ENCODE results near the gene WDPCP. TPM values are rescaled to one million over a fixed set of nuclear protein-coding genes. Genes with fewer than 3 reads are reported as not detected.
A peak's percentile ranks its signal among the peaks of the same experiment; 100 is the strongest.
"Not testable (repeated sequence)": the region's sequence is repeated elsewhere in the genome, so short reads cannot be mapped to it uniquely, and the experiment has no call there.

The WDPCP gene
- total RNA-seq, 1 donor from 2014 or later = 6.8 TPM

DNA sequence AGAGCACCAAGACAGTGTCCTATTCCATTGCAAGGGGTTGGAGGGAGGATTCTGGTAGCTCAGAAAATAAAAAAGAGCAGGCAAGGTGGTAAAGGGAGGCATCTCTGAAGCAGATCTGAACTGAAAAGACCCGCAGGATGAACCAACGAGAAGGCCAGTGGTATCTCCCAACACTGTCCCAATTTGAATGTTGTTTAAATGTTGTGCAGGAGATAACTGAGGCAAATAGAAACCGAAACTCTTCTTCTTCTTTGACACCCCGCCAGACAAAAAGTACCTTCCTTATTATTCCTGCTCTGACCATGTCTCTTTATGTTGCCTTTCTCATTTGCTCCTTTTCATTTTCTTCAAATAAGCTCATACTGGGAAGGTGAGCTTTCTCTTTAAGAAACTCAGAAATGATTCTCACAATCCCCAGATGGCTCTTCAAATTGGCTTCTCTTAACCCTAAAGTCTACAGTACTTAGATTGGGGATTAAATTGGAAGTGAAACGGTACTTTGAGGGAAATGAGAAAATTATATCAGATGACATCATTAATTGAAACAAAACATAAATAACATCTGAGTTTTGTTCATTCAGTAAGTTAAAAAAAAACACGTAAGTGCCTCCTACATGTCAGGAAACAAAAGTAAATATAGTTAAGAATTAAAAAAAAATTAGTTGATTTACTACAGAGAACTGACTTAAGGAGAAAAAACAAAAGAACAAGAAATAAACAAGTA is 143.6 kb downstream of the WDPCP start:
- DNase-seq = no peak

GRCh38 chr2:63440612-63441011 is 147.7 kb downstream of the WDPCP start:
- no peak for DNase-seq

DNA sequence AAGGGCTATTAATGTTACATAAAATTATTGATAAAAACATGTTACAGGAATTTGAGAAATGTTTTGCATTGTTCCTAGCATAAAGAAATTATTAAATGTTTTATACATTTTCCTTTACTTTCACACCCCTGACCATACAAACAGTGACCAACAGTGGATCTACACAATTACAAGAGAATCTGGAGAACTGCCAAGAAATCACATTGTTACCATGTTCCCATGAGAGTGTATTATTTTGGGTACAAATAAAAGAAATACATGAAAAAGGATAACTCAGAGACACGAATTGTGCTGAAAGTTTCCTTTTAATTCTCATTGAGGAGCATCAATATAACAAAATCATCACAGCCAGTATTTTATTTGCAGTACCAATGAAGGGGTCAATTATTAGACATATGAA is 150.1 kb downstream of the WDPCP start:
- peak; percentile 72 for DNase-seq

DNA sequence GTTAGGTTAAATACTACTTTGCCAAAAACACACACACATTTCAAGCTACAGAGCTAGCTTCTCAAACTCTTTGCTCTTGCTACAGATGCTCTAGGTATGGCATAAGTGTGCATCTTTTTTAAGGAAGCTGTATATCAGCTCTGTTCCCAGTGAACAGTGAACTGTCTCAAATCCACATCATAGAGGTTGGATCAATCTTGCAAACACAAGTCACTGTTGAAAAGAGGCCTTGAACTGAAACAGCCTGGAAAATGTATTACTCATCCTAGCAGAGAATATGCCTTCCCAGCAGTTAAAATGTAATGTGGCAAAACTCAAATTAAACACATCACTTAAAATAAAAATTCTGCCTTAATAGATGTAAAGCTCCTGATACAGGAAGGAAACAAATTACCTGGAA is 151.8 kb downstream of the WDPCP start:
- DNase-seq = no peak

DNA sequence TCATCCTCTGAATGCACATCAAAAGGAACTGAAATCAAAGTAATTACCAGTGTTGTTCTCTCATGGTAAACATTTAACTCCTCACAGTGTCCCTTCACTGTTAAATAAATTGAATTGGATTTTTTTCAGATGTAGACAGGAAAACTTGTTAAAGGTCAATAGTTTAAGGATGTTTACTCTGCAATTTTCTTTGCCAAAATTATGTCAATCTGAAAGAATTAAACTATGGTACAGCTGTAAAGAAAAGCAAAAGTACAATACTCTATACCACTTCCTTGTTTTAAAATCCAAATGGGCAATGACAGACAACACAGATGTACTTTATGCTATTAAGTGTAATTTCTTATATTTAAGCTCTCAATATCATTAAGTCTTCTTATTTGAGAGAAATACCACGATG is 153.2 kb downstream of the WDPCP start:
- DNase-seq = peak; percentile 35

DNA sequence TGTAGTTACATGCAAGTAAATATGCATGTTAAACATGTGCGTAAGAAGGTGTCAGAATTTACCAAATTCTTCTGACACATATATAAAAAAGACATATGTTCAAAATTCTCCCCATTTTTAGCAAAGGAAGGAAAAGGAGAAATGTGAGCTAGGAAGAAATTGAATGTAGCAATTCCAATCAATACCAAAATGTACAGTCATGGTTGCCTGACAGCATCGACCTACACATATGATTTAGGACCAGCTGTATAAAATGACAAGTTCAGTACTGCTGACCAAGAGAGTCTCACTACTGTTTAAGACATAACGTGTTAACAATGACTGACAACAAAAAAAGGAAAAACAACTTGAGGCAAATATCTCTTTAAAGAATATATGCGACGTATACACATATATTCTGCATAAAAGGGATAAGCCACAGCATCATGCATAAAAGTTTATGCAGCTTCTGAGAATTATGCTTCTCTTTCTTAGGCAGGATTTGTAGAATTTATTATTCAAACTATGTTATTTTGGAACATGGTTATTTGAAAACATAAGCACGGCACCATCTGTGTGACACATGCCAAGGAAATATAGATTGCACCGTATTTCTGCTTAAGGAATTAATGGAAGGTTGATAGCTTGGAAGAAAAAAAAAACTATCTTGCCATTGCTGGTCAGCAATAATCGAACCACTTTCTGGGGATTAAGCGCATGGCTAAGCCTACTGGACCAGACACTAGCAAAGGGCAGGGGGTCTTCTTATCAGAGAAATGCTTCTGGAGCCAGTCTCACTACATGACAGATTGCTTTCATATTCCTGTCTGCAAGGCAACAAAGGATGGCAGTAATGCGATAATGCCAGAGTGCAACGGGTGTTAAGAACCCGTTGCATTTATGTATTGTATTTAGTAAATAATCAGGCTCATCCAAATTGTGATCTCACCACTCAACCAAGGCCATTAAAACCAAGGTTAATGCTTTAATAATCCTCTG is 154.0 kb downstream of the WDPCP start:
- DNase-seq = no peak

GRCh38 chr2:63432373-63432772 is 155.9 kb downstream of the WDPCP start:
- DNase-seq = peak; percentile 62

DNA sequence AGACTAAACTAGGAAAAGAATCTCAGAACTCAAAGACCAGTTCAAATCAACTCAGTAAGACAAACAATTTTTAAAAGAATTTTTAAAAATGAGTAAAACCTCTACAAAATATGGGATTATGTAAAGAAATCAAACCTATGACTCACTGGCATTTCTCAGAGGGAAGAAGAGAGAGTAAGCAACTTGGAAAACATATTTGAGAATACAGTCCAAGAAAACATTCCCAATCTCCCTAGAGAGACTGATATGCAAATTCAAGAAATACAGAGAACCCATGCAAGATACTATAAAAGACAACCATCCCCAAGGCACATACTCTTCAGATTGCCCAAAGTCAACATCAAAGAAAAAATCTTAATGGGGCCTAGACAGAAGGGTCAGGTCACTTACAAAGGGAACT is 162.7 kb downstream of the WDPCP start:
- DNase-seq = no peak

GRCh38 chr2:63425079-63425416 is 163.2 kb downstream of the WDPCP start:
- DNase-seq = no peak

- DNase-seq = peak; percentile 68
These were observed 163.8 kb downstream of the WDPCP start for GRCh38 chr2:63424329-63425078.

DNA sequence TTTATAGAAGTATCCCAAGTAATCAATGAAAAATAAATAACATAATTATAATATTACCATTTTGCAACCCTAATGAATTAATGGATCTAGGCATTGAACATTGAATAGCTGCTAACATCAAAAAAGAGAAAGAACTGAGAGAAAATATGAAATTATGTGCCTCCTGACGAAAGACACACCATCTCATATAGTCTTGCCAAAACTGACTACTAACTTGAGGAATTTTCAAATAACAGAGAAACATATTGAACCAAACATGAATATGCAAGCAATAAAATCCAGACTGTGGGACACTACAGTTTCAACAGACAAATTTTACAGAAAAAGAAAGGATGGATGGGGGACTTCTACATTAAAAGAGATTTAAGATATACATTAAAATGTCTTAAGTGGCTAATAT is 165.7 kb downstream of the WDPCP start:
- DNase-seq = no peak

GRCh38 chr2:63408530-63408929 is 179.7 kb downstream of the WDPCP start:
- DNase-seq = no peak

- DNase-seq = no peak
These were observed 181.6 kb downstream of the WDPCP start for GRCh38 chr2:63406641-63407040.

GRCh38 chr2:63403820-63404219 is 184.5 kb downstream of the WDPCP start:
- DNase-seq = no peak

GRCh38 chr2:63402889-63403288 is 185.4 kb downstream of the WDPCP start:
- not testable (repeated sequence) for DNase-seq

GRCh38 chr2:63399156-63399555 is 189.1 kb downstream of the WDPCP start:
- no peak for DNase-seq

DNA sequence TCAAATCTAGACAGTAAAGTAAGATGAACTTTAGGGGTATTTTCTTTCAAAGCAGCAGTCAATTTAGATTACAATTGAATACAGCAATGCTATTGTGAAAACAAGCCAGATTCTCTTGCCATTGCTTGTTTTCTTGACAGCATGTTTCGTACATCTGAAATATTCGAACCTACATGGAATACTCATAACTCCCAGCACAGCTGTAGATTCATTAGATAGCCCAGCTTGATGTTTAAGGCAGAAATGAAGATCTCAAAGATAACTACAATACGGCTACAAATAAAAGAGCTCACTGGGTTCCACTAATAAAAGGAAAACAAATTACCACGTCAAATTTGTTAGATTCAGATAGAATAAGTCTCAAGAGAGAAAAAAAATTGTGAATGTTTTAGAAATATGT is 208.8 kb downstream of the WDPCP start:
- no peak for DNase-seq

DNA sequence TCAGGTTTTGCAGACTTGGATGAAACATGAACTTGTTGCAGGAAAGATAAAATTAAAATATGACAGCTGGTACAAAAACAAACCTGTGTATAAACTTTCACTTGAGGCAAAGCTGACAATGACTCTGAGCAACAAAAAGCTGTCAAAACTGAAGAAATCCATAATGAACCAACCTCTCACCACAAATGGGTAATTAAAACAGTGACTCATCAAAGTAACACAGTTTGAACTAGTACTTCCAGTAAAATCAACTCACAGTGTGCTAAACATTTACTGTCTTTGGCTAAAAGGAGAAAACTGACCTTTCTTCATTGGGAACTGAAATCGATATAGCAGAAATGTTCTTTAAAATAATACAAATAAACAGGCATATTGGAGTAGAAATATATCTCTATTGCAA is 209.7 kb downstream of the WDPCP start:
- DNase-seq = no peak

DNA sequence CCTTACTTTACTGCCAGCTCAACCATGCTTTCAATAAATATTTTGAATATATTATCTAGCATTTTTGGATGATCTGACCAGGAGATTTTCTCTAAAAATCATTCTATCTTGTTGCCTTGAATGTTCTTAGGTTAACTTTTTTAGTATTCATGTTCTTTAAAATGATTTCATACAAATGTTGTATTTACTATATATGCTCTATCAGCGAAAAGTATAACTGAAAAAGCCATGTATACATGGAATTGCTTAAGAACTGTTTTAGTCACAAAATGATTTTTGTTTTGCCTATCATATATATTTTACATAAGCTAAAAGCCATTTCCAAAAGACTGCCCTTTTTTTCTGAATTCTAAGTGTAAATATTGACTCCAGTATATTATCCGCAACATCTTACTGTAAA is 213.9 kb downstream of the WDPCP start:
- DNase-seq = no peak

DNA sequence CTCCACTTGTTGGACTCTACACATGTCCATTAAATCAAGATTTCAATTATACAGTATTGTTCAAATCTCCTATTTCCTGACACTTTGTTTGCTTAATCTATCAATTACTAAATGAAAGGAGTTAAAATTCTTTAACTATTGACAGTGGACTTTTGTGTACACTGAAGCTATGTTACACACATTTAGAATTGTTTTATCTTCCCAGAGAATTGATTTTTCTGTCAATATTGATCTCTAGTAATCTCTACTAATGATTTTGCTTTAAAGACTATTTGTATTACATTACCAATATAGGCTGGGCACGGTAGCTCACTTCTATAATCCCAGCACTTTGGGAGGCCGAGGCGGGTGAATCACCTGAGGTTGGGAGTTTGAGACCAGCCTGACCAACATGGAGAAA is 215.7 kb downstream of the WDPCP start:
- no peak for DNase-seq

DNA sequence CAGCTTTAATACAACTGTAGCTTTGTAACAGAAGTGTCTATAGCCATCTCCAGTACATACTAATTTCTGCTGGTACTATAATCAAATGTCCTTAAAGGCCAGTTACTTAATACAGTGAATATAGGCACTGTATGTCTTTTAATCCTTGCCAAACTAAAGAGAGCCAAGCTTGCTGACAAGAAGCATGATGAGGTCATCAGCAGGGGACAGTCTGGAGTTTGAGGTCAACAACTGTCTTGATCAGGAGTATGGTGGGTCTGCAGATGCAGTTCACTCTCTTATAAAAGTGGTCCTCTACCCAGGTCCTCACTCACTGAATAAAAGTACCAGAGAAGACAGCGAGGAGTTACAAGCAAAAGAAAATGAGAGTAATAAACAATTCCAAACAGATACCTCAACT is 219.1 kb downstream of the WDPCP start:
- no peak for DNase-seq

- peak; percentile 1 for DNase-seq
These were observed 223.4 kb downstream of the WDPCP start for GRCh38 chr2:63364866-63365265.

DNA sequence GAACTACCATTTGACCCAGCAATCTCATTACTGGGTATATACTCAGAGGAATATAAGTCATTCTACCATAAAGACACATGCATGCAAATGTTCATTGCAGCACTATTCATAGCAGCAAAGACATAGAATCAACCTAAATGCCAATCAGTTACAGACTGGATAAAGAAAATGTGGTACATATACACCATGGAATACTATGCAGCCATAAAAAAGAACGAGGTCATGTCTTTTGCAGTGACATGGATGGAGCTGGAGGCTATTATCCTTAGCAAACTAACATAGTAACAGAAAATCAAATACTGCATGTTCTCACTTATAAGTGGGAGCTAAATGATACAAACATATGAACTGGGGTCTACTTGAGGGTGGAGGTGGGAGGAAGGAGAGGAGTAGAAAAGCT is 230.6 kb downstream of the WDPCP start:
- not testable (repeated sequence) for DNase-seq

Measured in dermis blood vessel endothelial cell (primary cell).